SH-SY5Y (cell line): ENCODE data around the gene MAGEA8.

Experiments used
- GATA2 ChIP-seq: IDR thresholded peaks from 2 replicates; pipeline ENCODE4 v1.6.1; 2011; ENCODE audit warnings: mild to moderate bottlenecking, low read depth, low read length
- GATA3 ChIP-seq: IDR thresholded peaks from 2 replicates; pipeline ENCODE4 v1.6.1; 2011; ENCODE audit warnings: low read depth, mild to moderate bottlenecking, low read length, moderate library complexity

DNA sequence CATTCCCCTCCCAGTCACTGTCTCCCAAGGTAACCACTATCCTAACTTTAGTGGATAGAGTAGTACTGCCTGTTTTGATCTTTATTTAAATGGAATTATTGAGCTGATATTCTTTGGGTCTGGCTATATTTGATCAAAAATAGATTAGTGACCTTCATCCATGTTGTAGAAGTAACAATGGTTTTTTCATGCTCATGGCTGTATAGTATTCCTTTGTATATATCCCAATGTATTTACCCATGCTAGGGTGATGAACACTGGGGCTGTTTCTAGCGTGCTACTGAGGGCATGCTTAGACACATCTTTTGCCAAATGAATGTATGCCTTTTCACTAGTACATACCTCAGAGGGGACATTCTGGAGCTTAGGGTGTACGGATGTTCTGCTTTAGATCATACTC is 10.1 kb upstream of the MAGEA8 start:
- TF ChIP-seq GATA2 (no peak), GATA3 (no peak)
